HepG2 (cell line): ENCODE data around the gene PCED1B. TPM values are rescaled to one million over a fixed set of nuclear protein-coding genes. Genes with fewer than 3 reads are reported as not detected.

Source experiments
- KIAA2018 ChIP-seq: sonication (generic); formaldehyde crosslinking; IDR thresholded peaks from 2 replicates; pipeline ENCODE4 v1.5.0; 2020; ENCODE audit warnings: mild to moderate bottlenecking, missing genetic modification reagents, borderline replicate concordance
- NCOR1 ChIP-seq: fragments of 200-600 bp; sonication (generic); IDR thresholded peaks from 2 replicates; pipeline ENCODE4 v1.7.0; 2017; ENCODE audit warnings: antibody characterized with exemption, low read length, borderline replicate concordance
- PBX3 ChIP-seq: sonication (generic); formaldehyde crosslinking; IDR thresholded peaks from 2 replicates; pipeline ENCODE4 v1.8.1; 2023; ENCODE audit warnings: missing genetic modification reagents, inconsistent platforms, borderline replicate concordance
- TAF15 ChIP-seq: fragments of 200-400 bp; formaldehyde crosslinking; IDR thresholded peaks from one replicate; pipeline ENCODE4 v1.6.1; 2018; ENCODE audit warnings: mild to moderate bottlenecking, low read depth, low read length; ENCODE audit not compliant: poor library complexity, severe bottlenecking
- ZNF891 ChIP-seq: sonication (generic); formaldehyde crosslinking; IDR thresholded peaks from 2 replicates; pipeline ENCODE4 v1.5.0; 2020; ENCODE audit warnings: mild to moderate bottlenecking, missing genetic modification reagents
- polyA plus RNA-seq, 8 experiments: library from polyadenylated mRNA; depleted of rRNA in 3 of 8; stranded (reverse) in 7 of 8; unstranded in 1 of 8; fragments of >200 nt; fragmentation: Illumina TruSeq in 4 of 8; extraction: Trizol in 4 of 8; gene quantifications; 2 replicates each; pipeline versions ENCODE4 v1.2.1 to v1.2.3, GENCODE V29; 2011 to 2016; ENCODE audit warnings: low read depth in 4 of 8, missing spikeins in 1 of 8, mixed read lengths in 1 of 8; ENCODE audit not compliant: insufficient read depth in 1 of 8
- total RNA-seq, 5 experiments: library from RNA; depleted of rRNA; stranded (reverse); fragments of >200 nt; fragmentation: Illumina TruSeq; extraction: Trizol; gene quantifications; 2 replicates each; pipeline ENCODE4 v1.2.3, GENCODE V29; 2016; ENCODE audit warnings: low read depth in 1 of 5

Gene PCED1B
- total and polyA plus RNA-seq, 2 of the 13 experiments (the other 11 are each of a cell fraction or from before 2014, with no cell fraction given), result 0.11 to 0.37 TPM

GRCh38 chr12:47272412-47273190, 193.2 kb downstream of the PCED1B start (continued):
- TF ChIP-seq KIAA2018 (CRISPR knock-in tag), result no peak
- no peak for TF ChIP-seq ZNF891 (CRISPR knock-in tag)
- no peak for TF ChIP-seq NCOR1
- no peak for TF ChIP-seq TAF15
- no peak for TF ChIP-seq PBX3
